CD4-positive, alpha-beta T cell treated with Interleukin-6 for 4 hours (primary cell): ENCODE measurements around the gene LRRFIP2.
"Not testable (repeated sequence)": the region's sequence is repeated elsewhere in the genome, so short reads cannot be mapped to it uniquely, and the experiment has no call there.

Source experiments
- DNase-seq: peaks from one replicate; pipeline ENCODE4 v3.0.0-alpha.2; 2020; ENCODE audit warnings: mixed read lengths

The LRRFIP2 gene

DNA sequence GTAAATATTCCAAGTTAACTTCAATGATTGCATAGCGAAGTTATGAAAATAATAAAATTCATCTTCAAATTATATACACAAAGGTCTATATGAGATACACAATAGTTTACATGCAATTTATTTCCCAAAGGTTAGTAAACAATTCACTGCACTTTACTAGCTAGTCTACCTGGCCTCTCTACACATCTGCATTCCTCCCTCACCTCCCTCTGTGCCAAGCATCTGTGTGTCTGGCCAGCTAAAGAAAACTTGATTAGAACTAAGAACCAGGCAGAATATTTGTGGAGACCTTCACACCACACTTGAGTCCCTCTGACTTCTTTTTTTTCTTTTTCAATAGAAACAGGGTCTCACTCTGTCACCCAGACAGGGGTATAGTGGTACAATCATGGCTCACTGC, 61.4 kb downstream of the LRRFIP2 start:
- DNase-seq: no peak

DNA sequence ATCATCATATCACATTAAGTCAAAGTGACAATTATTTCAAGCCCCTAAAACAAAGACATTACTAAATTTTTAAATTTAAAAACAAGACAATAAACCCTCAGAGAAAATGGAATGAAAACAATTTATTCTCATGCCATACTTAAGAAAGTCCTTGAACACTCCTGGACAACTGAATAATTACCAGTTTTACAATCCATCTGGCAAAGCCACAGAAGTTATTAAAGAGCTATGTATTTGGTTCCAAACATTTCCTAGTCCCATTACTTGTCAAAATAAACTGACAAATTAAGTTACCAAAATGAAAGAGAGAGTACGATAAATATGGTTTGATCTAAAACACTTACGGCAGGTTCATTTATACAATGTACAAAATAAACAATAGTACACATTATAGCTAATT, 63.2 kb downstream of the LRRFIP2 start:
- DNase-seq: no peak

DNA sequence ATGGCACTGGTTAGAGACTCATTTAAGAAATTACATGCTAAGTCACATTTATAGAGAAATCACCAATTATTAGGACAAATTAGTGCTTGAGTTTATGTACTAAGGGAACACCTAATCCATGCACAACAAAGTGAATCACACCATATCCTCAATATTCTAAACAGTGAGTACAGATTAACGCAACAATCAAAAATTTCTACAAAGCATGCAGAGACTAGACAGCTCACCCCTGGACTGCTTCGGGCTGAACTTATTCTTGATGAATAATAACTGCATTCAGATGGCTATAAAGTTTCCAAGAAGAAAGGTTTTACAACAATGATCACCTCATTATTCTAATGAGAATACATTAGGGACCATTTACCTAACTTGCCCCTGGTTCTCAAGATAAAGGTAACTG, 66.5 kb downstream of the LRRFIP2 start:
- DNase-seq: no peak

DNA sequence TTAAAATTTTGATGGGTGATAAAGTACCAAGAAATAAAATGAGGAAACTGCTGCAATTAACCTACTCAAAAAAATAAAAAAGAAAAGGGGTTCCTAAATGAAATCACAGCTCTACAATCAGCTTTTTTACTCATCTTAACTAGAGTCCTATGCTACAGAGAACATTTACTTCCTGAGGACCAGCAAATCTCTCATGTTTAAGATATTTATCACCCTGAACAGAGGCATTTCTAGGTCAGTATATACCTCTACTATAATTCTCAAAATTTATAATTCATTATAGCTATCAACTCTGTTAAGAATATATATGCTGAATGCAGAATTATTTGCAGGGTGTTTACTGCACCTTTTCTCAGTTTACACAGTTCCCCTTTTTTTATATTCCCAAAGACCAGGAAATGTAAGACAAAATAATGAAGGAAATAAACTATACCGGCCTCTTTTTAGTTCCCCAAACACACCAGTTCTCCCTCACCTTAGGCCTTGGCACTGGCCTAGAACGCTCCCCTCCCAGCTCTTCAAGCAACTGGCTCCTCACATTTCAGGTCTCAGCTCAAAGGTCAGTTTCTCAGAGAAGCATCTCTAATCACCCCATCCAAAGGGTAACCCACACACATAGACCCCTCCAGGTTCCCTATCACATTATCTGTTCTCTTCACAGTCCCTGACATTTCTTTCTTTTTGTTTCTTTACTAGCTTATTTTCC, 71.1 kb downstream of the LRRFIP2 start:
- no peak for DNase-seq

DNA sequence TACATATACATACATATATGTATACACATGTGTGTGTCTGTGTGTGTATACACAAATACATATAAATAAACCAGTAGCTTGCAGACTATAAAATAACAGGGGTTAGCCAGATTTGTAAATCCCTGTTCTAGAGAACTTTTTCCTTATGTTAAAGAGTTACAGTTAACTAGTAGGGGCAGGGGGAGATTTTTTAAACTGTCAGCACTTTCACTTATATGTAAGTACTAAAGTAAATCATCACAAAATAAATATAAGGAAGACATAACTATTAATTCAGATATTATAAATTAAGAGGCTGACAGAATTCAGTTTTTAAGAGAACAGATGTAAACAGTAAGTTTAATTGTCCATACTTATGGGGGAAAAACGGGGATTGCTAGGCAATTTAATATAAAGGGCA, 74.0 kb downstream of the LRRFIP2 start:
- DNase-seq: no peak

DNA sequence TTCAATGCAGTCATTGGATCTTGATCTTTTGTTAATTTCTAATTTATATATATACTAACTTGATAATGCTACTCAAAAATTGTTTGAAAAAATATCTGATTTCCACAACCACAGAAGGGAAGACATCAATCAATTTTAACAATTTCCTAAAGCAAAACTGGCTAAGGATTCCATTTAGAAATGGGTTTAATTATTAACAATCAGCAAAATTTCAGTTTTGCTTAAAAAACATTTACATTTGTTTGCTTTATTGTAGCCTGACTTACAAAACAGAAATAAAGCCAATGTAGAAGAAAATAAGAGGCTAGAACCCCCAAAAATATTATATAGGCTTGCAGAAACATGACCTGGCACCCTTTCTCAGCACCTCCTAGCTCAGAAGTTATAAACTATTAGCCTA, 74.9 kb downstream of the LRRFIP2 start:
- no peak for DNase-seq

DNA sequence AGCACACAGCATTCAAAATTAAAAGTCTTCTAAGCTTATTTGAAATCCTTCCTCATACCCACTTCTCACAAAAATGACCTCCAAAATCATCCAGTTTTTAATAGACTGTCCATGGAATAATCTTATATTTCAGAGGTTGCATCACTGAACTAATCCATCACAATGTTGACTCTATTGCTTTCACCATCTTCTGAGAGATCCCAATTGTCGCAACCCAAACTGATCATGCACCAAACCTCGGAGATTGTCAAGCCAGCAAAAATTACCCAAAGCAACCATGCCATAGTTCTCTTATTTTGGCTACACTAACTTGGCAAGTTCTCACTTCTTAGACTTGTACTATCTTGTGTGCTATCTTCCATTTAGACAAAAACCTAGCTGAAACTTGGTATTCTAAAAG, 75.5 kb downstream of the LRRFIP2 start:
- no peak for DNase-seq

DNA sequence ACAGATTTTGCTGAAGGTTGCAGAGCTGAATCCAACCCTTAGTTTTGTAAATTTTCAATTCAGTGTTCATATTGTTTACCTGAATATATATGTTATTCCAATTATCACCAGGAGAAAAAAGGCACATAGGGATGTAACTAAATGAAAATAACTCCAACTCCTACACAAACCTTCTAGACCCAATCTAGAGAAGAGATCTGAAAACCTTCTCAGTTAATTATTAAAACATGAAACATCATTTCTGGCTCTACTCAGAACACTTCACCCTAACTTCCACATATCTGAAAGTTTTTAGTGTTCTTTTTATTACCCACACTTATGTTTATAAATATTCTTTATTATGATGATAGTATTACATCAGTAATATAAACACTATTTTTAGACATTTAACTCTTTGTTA, 76.6 kb downstream of the LRRFIP2 start:
- DNase-seq: no peak

DNA sequence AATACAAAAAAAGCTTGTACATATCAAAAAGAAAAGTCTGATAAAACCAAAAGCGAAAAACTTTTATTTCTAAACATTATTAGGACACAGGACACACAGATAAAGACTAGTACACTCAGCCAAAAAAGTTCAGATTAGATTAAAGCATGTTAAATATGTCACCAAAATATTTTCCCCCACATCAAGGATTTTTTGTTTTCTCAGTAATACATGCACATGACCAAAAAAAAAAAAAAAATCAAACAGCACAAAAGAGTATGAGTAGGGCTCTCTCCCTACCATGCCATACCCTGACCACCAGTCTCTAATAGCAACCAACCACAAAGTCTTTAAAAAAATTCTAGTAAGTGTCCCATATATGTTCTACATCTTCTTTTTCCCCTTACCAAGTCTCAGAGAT, 77.4 kb downstream of the LRRFIP2 start:
- DNase-seq: no peak

DNA sequence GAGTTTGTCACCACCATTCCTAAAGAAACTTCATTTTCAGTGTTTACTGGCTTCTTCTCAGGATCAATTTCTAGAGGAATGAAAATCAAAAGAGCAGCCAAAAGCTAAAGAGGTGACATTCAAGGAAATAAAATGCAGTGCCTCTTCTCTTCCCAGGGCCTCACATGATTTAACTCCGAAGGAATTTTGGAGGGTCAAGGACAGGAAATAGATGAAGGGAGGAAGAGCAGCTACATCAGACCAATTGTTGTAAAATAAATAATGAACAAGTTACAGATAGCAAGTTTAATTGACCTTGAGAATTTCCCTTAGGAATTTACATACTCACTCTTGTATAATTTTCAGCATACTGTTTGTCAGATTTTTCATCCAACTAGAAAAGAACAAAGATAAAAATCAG, 78.1 kb downstream of the LRRFIP2 start:
- DNase-seq: no peak

DNA sequence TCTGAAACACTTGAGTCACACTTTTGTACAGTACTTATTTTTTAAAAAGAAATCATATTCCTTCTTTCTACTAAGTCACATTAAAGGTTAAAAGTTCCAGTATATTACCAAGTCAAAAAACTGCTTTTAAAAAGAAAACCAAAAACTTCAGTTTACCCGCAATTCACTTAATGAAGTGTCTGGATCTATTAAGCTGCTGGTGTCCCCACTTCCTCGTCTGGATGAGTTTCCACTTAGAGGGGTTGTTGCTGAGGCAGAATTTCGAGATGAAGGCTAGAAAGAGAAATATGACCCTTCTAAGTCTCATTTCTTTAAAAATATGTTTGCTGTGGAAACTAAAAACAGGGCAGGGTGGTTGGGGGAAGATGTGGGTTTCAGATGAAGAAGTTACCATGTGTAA, 79.7 kb downstream of the LRRFIP2 start:
- no peak for DNase-seq

DNA sequence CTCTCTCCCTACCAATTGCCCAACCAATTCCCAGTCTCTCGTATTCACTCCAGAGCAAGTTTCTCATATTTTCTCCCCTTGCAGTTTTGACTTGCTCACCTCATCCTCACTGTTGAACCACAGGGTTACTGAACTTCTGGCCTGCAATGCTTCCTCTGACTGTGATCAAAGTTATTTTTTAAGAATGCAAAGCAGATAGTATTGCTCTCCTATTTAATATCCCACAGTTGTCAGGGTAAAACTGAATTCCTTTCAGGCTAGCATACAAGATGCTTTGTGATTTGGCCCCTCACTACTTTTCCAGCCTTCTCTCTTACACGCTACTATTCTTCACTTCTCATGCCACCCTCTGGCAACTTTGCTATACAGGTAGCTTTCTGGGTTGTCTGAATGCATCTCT, 80.9 kb downstream of the LRRFIP2 start:
- no peak for DNase-seq

DNA sequence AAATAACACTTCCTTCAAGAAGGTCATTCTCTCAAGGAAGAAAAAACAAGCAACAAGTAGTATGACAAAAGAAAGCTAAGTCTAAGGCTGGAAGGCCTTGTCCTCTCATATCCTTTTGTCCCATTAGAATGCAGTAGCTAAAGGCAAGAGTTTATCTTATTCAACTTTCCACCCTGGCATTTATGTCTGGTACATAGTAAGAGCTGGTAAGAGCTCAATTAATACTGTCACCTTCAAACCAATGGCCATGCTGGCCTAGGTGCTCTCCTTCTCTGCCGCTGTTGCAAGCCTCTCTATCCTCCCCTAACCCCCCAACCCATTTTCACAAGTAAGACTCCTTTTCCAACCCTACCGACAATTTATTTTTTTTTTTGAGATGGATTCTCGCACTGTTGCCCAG, 81.9 kb downstream of the LRRFIP2 start:
- DNase-seq: no peak

DNA sequence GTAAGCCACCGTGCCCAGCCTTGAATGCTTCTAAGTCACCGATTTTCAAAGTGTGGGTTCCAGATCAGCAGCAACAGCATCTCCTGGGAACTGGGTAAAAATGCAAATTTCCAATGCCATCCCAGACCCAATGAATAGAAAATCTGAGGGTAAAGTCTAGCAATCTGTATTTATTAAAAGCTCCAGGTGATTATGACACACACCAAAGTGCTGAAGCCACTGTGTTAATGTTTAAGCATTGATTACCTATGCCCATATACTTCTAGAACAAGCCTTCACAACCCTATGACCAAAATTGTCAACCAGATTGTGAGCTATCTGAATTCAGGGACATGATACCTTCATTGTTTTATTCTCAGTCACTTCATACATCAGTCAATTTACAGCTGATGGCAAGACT, 86.5 kb downstream of the LRRFIP2 start:
- DNase-seq: no peak

DNA sequence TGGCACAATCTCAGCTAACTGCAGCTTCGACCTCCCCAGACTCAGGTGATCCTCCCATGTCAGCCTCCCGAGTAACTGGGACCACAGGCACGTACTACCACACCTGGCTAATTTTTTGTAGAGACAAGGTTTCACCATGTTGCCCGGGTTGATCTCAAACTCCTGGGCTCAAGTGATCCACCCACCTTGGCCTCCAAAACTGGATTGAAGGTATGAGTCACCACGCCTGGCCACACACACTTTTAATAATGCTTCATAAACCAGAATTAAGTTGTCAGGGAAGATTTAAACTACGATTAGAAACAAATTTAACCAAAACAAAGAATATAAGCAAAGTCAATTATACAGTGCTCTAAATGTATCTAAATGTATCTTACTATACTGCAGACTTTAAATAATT, 87.5 kb downstream of the LRRFIP2 start:
- no peak for DNase-seq

DNA sequence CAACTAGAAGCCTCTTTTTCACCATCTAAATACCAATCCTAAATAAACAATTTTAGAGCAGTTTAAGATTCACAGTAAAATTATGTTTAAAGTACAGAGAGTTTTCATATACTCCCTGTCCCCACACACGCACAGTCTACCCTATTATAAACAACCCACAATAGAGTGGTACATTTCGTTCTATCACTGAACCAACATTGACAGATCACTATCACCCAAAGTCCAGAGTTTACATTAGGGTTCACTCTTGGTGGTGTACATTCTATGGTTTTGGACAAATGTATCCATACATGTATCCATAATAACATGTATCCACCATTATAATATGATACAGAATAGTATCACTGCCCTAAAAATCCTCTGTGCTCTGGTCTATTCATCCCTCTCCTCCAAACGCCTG, 92.1 kb downstream of the LRRFIP2 start:
- no peak for DNase-seq

DNA sequence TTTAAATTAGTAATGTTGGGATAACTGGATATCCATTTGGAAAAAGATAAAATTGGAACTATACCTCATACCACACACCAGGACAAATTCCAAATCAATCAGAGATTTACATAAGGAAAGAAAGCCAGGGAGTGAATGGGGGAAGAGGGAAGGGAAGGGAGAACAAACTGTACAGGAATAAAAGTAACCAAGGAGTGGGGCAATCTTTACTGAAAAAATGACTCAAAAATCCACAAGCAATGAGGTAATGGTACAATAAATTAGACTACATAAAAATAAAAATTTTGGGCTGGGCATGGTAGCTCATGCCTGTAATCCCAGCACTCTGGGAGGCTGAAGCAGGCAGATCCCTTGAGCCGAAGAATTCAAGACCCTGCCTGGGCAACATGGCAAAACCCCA, 98.4 kb downstream of the LRRFIP2 start:
- DNase-seq: no peak

DNA sequence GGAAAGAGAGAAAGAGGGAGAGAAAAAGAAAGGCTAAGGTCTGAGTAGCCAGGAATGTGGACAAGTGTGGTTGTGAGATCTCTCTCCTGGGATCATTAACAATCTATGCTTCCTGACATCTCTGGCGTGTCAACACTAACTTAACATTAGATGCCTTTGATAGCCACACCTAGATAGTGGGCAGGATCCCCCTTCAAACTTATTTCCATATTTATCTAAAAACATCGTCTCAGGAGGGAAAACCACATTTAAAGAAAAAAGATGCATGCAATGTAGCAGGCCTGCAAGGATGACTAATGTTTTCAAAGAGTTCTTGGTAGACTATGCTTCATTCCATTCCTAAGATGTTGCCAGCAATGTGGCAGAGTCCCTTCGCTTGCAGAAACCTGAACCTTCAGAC, 100.2 kb downstream of the LRRFIP2 start:
- no peak for DNase-seq

DNA sequence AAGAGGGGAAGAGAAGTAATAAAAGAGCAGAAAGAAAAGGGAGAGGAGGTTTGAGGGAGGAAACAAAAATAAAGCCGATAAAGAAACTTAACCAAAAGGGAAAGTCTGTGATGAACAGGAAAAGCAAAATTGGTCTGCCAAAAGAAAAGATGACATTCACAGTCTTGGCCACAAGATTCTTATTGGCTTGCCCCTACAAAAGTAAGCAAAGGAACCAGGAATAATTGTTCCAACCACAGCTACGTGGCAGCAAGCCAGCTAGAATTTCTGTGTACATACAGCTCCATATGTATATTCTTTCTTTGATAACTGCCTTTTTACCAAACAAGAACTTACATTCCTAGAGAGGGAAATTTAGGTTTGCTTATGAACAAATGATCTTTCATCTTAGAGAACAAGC, 101.5 kb downstream of the LRRFIP2 start:
- DNase-seq: no peak

DNA sequence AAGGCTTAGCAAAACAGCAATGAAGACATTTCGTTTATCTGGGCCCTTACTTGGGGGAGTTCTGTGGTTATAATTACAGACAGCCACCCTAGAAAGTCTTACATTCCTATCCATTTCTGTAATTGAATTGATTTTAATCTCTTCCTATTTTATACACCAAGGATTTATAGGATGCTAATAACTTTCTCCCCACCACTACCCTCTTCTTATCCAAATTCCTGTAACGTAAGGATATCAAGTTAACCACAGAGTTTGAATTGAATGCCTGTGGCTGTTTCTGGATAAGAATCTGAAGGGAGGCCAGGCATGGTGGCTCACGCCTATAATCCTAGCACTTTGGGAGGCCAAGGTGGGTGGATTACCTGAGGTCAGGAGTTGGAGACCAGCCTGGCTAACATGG, 102.5 kb downstream of the LRRFIP2 start:
- no peak for DNase-seq

DNA sequence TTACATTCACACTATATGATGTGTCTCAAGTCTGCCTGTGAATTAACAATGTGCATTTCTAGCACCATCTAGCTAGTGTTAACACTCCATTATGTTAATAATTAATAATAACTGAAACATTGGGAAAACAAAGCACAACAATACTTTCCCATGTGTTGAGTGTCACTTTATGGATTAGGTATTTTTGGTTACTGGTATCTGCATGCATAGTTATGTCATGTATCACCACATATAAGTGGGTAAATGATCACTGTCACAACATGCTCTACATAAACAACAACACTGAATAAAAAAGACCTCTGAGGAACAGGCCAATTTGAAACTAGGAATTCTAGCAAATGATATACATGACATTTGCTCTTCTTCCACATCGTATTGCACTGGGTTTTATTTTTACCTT, 106.4 kb downstream of the LRRFIP2 start:
- DNase-seq: no peak

DNA sequence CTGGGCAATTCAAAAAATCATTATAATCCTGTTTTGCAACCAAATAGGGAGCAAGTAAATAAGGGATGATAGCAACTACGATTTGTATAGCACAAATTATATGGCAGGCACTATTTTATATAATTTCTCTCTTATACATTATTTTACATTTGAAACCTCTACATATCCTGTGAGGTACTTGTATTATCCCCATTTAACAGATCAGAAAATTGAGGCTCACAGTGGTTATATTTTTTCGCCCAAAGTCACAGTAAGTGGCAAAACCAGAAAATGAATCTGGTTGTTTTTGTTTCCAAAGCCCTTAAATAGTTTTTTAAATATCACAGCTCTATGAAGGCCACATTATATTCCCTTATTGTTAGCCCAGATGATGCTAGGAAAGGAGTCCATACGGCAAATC, 106.8 kb downstream of the LRRFIP2 start:
- no peak for DNase-seq

DNA sequence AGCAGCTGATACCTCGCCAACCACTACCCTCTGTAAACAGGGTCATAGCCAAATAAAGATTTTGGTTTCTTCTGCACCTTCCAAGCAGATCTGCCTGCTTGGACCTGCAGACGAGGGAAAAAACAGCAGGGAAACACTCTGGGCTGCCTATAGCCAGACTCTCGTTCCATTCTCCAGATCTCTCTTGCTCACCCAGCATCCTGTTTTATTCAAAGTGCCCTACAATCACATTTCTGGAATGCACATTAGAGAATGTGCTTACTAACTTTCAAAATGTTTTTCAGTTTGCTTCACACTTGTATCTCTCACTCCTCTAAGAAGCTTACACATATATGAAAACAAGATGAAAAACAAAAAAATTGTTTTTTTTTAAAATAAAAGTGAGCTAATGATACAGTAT, 109.6 kb downstream of the LRRFIP2 start:
- no peak for DNase-seq

DNA sequence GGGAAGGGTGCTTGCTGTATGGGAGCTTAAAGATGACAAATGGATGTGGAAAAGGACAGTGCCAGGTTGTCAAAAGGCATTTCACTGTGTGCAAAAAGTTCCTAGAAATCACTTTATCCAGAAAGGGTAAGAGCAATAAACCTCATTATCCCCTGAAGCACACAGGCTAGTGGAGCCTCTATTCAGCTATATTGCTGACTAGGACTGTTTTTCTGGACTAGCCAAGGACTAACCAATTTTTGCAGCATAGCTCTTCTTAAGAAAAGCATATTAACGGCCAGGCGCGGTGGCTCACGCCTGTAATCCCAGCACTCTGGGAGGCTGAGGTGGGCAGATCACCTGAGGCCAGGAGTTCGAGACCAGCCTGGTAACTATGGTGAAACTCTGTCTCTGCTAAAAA, 116.3 kb downstream of the LRRFIP2 start:
- no peak for DNase-seq

DNA sequence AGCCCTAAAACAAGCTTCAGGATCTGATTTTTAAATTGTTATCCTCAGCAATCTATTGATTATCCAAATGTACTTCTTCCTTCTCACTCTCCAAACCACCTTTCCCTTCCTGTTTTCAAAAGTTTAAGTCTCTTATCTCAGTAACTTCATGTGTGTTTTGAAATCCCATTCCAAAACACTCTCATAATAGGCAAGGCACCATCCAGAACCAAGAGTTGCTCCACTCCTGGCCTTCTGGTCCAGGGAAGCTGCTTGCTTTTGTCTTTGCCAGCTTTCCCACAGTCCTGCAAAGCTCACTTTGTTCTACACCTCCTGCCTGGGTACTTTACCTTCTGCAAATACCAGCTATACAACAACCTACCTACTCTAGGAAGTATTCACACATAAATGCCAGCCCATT, 117.6 kb downstream of the LRRFIP2 start:
- no peak for DNase-seq

DNA sequence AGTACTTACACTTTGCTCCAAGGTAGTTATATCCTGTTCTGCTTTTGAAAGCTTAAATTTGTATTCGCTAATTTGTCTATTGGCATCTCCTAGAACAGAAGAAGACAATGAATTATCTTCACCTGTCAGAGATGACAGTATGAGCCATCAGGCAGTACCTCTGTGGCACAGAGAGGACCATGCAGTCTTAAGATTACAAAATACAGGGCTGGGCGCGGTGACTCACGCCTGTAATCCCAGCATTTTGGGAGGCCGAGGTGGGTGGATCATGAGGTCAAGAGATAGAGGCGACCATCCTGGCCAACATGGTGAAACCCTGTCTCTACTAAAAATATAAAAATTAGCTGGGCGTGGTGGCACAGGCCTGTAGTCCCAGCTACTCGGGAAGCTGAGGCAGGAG, 119.3 kb downstream of the LRRFIP2 start:
- DNase-seq: not testable (repeated sequence)
